ENCODE measurements around the gene ABCB8.
A peak's percentile ranks its signal among the peaks of the same experiment; 100 is the strongest.
"Not testable (repeated sequence)": the region's sequence is repeated elsewhere in the genome, so short reads cannot be mapped to it uniquely, and the experiment has no call there.

Gene ABCB8

GRCh38 chr7:151038951-151039849 lies 10.9 kb downstream of the ABCB8 start:
- peak; percentile 97 for DNase-seq

GRCh38 chr7:151039850-151040548 lies 11.7 kb downstream of the ABCB8 start:
- DNase-seq = no peak

GRCh38 chr7:151040616-151041375 lies 12.5 kb downstream of the ABCB8 start:
- no peak for DNase-seq

DNA sequence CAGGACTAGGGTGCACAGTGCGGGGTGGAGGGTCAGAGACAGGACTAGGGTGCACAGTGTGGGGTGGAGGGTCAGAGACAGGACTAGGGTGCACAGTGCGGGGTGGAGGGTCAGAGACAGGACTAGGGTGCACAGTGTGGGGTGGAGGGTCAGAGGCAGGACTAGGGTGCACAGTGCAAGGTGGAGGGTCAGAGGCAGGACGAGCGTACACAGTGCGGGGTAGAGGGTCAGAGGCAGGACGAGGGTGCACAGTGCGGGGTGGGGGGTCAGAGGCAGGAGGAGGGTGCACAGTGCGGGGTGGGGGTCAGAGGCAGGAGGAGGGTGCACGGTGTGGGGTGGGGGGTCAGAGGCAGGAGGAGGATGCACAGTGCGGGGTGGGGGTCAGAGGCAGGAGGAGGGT lies 15.2 kb downstream of the ABCB8 start:
- not testable (repeated sequence) for DNase-seq

DNA sequence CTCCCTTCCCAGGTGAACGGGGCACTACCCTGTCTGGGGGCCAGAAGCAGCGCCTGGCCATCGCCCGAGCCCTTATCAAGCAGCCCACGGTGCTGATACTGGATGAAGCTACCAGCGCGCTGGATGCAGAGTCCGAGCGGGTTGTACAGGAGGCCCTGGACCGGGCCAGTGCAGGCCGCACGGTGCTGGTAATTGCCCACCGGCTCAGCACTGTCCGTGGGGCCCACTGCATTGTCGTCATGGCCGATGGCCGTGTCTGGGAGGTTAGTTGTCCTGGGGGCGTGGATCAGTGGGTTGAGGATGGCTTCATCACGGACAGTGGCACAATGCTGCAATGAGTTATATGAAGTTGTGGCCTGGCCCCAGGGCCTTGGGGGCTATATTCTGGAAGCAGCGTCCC lies 15.7 kb downstream of the ABCB8 start:
- no peak for DNase-seq

DNA sequence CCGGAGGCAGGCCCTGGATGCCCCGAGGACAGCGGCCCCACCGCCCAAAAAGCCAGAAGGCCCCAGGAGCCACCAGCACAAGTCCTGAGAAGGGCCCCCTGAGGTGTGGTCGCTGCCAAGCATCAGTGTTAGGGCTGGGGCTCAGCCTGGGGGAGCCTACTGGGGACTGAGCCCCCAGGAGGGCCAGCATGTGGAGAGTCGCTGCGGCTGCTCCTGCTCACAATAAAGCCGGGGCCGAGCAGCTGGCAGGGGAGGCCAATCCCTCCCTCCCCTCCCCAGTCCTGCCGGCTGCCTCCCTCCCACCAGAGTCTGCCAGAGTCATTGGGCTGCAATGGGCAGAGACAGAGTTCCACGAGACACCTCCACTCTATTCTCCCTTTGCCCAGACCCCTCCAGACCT lies 17.0 kb downstream of the ABCB8 start:
- DNase-seq = no peak

GRCh38 chr7:151045967-151046366 lies 17.7 kb downstream of the ABCB8 start:
- DNase-seq = no peak

DNA sequence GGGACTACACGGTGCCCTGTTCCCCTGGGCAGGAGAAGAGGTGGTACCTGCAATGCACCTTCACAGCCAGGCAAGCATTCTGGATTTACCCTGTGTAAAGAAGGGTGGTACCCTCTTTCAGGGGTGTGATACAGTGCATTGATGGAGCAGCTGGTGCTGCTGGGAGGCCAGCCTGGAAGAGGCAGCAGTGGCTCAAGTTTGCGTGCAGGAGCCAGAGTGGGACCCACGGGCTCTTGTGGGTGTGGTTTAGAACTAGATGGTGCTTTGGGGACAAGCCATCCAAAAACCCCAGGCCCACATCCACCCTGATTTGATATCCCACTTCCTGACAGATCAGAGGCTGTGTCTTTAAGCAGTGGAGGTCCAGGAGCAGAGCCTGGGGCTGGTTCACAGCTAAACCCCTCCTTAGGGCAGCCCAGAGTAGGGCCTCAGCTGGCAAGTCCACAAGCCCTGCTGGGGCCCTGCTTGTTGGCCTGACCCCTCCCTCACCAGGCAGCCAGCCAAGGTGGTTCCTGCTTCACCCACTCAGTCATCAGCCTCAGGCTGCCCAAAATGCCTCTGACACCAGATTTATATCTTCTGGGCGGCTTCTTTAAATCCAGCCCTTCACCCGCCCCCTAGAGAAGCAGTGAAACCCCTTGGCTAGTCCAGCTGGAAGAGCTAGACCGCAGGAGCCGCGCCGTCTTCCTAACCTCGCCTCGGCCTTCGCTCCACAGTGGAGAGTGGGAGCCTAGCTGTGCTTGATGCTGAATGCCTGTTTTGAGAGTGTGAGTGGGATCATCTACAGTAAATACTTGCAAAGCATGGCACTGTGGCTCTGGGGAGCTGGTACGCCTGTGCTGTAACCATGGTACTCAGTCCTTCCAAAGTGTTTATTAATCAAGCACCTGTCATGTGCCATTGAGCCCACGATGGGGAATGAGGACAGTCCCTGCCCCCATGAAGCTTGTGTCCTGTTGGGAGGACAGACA lies 18.6 kb downstream of the ABCB8 start:
- DNase-seq = peak; percentile 72

DNA sequence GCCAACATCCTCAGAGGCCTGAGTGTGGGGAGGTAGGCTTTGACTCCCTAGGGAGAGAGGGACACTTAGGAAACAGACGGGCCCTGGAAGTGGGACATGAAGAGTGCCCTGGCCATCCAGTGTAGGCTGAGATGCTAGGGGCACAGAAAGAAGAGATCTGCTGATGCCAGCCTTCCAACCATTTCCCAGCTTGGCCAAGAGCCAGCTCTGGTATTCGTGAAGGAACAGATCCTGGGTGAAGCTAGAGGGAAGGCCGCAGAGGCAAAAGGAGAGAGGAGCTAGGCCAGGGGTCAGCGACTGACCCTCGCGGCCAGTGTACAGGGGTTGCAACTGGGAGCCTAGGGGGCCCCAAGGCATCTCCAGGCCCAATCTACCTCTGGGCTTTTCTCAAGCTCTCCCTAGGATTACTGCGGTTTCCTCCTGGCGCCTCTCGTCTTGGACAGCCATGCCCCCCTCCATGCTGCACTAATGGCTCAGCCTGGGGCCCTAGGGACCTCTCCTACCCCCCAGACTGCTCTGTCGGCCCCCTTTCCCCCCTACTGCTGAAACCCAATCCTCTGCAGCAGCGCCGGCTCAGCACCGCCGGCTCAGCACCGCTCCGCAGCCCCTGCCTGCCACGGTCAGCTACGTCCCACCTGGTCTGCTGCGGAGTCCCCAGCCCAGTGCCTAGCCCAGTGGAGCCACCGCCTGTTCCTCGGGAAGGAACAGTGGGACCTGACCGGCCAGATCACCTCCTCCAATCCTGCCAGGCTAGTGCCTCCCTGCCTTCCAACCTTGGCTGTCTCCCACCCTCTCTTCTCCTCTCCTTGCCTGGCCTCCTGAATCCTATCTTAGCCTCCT lies 19.9 kb downstream of the ABCB8 start, which contains the start of gene ASIC3:
Gene ASIC3, plus strand, starts transcription at position 556 of the 840 bp plus-strand sequence. CDS start 355 bp downstream, outside the sequence.
- DNase-seq = no peak

GRCh38 chr7:151048911-151049463 lies 20.7 kb downstream of the ABCB8 start:
- no peak for DNase-seq

- peak; percentile 86 for DNase-seq
These were observed 22.9 kb downstream of the ABCB8 start for GRCh38 chr7:151051108-151051507.

- peak; percentile 48 for DNase-seq
These were observed 24.8 kb downstream of the ABCB8 start for GRCh38 chr7:151053096-151053495.

GRCh38 chr7:151053751-151054150 lies 25.5 kb downstream of the ABCB8 start:
- no peak for DNase-seq

DNA sequence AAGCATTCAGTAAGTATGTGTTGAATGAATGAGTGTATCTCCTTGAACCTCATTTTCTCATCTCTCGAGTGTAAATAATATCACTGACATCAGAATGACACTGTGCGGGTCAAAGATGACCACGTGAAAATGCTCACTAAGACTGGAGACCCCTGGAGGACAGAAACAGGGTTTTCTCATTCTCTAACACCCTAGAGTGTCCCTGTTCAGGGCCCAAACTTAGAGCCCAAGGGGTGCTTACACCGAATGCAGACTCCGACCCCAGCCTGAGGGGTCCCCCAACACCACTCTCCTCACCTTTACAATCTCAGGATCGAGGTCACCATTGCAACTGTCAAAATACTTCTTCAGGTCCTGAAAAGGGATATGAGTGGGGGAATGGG lies 28.0 kb downstream of the ABCB8 start:
- peak; percentile 33 for DNase-seq

DNA sequence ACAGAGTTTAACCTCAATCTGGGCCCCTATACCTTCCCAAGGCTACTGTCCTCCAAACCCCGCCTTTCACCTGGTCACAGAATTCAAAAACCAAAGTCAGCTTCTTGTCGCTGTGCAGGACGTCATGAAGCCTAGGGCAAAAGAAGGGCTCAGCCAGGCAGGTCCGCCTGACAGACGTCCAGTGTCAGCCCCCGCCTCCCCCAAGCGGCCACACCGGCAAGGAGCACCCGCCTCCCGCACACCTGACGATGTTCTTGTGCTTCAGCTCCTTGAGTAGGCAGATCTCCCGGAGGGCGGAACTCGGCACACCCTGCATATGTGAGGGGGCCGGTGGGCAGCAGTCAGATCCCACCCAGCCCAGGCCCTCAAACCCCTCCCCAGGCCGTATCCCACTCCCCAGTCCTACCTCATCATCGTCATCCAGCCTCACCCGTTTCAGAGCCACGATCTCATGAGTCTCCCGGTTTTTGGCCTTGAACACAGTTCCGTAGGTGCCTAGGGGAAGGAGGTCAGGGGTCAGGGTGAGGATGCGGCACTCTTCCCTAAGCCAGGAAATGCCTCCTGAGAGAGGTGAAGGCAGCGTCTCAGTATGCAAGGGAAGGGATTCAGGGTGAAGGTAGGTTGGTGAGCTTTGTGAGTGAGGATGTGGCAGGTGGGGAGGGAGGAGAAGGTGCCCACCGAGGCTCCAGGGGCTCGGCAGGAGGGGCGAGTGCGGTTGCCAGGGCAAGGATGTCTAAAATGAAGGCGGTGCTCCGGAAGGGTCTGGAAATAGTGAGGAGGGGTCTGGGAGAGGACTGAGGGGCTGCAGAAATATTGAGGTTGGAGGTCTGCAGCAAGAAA lies 28.6 kb downstream of the ABCB8 start:
- DNase-seq = no peak

- no peak for DNase-seq
These were observed 29.3 kb downstream of the ABCB8 start, which contains the start of gene CDK5 for GRCh38 chr7:151057506-151057988. CDK5 (minus strand) TSS chr7:151057897; CDS start chr7:151057848, 49 bp downstream.

- DNase-seq = peak; percentile 100
These were observed 29.9 kb downstream of the ABCB8 start for GRCh38 chr7:151057989-151058780.

DNA sequence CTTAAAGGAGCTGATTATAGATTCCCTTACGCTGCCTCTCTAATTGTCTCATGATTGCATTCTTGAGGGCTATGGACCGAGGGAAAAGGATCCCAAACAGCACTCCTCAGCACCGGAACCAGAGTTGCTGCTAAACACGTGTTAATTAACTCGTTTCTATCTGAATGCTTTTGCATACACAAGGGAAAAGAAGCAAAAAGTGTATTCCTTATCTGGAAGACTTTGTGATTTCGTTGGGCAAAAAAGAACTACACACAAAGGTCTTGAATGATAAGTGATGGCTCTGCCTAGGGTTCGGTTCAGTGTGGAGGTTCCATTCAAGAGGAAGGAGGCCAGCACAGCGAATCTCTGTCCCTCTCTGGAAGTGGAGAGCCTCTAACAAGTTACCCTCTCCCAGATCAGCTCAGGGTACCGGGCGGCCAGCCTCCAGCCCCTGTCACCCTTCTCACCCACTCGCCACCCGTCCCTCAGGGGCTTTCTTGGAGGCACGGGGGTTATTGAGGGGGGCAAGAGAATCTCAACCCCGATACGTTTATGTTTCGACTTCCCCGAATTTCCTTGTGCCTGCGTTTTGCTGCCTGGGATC lies 30.6 kb downstream of the ABCB8 start:
- peak; percentile 39 for DNase-seq

Data from hematopoietic multipotent progenitor cell treated with erythropoietin and hydrocortisone succinate and interleukin-3 and kit ligand, for 4 days (in vitro differentiated cells).